Measurements from ENCODE around the gene ID2.

The ID2 gene

GRCh38 chr2:8648441-8649213, 33.2 kb upstream of the ID2 start:
- no peak for DNase-seq

- DNase-seq, result no peak
Observed at GRCh38 chr2:8649718-8650117, 32.1 kb upstream of the ID2 start.

GRCh38 chr2:8650256-8650655, 31.6 kb upstream of the ID2 start:
- no peak for DNase-seq

GRCh38 chr2:8652774-8653426, 29.0 kb upstream of the ID2 start:
- DNase-seq, result no peak

GRCh38 chr2:8653485-8653884, 28.4 kb upstream of the ID2 start:
- peak in 1 of 2 donors; percentile 13 for DNase-seq

GRCh38 chr2:8654041-8654440, 27.8 kb upstream of the ID2 start:
- no peak for DNase-seq

- DNase-seq, result no peak
Observed at GRCh38 chr2:8654483-8654882, 27.4 kb upstream of the ID2 start.

GRCh38 chr2:8656160-8656641, 25.7 kb upstream of the ID2 start:
- no peak for DNase-seq

GRCh38 chr2:8656811-8657210, 25.0 kb upstream of the ID2 start:
- no peak for DNase-seq

- DNase-seq, result no peak
Observed at GRCh38 chr2:8657423-8658062, 24.3 kb upstream of the ID2 start.

GRCh38 chr2:8658064-8658862, 23.6 kb upstream of the ID2 start:
- DNase-seq, result no peak

GRCh38 chr2:8659092-8659734, 22.6 kb upstream of the ID2 start:
- no peak for DNase-seq

- DNase-seq, result no peak
Observed at GRCh38 chr2:8659735-8660492, 21.9 kb upstream of the ID2 start.

GRCh38 chr2:8661235-8661634, 20.6 kb upstream of the ID2 start:
- DNase-seq, result no peak

- no peak for DNase-seq
Observed at GRCh38 chr2:8661736-8662135, 20.1 kb upstream of the ID2 start.

GRCh38 chr2:8662239-8662879, 19.5 kb upstream of the ID2 start:
- no peak for DNase-seq

GRCh38 chr2:8663997-8664396, 17.9 kb upstream of the ID2 start:
- DNase-seq, result no peak

GRCh38 chr2:8666581-8666980, 15.3 kb upstream of the ID2 start:
- DNase-seq, result no peak

- no peak for DNase-seq
Observed at GRCh38 chr2:8667896-8668512, 13.9 kb upstream of the ID2 start.

GRCh38 chr2:8669157-8669817, 12.6 kb upstream of the ID2 start:
- DNase-seq, result peak; percentile 34 to 59

Measured in hippocampal formation (tissue), 2 donors.